Measurements from ENCODE around the gene SND1. TPM values are rescaled to one million over a fixed set of nuclear protein-coding genes. Genes with fewer than 3 reads are reported as not detected.

SND1 gene
- total and polyA plus RNA-seq, 10 donors = 61.7 to 173 (median 116) TPM

GRCh38 chr7:128019288-128019687 lies 367.3 kb downstream of the SND1 start:
- no peak overlapping the region for H3K4me3 ChIP-seq
- TF ChIP-seq POLR2A (IDR thresholded peaks at IDR 0.05) (no peak), CTCF (IDR thresholded peaks at IDR 0.05 in 8 of 11, conservative IDR thresholded peaks at IDR 0.05 in 3 of 11) (no peak), POLR2AphosphoS5 (IDR thresholded peaks at IDR 0.05) (no peak)
- H3K27ac ChIP-seq = no peak overlapping the region
- no peak for DNase-seq
- WGBS, 5 donors = 84 to 98% (median 93%) methylated on average over 3 of the region's 3 CpGs
- H3K27me3 ChIP-seq (replicated peaks in 1 of 7) = no peaks in the 10 kb centered on the region
- H3K36me3 ChIP-seq = peaks cover 0 to 89% (median 10%) of the 10 kb centered on the region in 6 donors
- H3K4me1 ChIP-seq = peaks cover 0 to 58% (median 16%) of the 10 kb centered on the region in 6 donors
- H3K9me3 ChIP-seq = no peaks in the 10 kb centered on the region
- intact Hi-C loops (cut with DNase I; ENCODE audit: low total_unique reads) = no loop called here

- Histone ChIP-seq H3K4me1 (peaks cover 0 to 67% (median 23%) of the 10 kb centered on the region in 6 donors), H3K9me3 (no peaks in the 10 kb centered on the region), H3K4me3 (no peak overlapping the region), H3K36me3 (peaks cover 0 to 89% (median 9%) of the 10 kb centered on the region in 6 donors), H3K27me3 (replicated peaks in 1 of 7) (no peaks in the 10 kb centered on the region), H3K27ac (no peak overlapping the region)
- no peak for TF ChIP-seq POLR2A (IDR thresholded peaks at IDR 0.05)
- TF ChIP-seq POLR2AphosphoS5 (IDR thresholded peaks at IDR 0.05) = no peak
- peak in 3 of 11 experiments; percentile 14 to 24 (median 19) for TF ChIP-seq CTCF (IDR thresholded peaks at IDR 0.05 in 8 of 11, conservative IDR thresholded peaks at IDR 0.05 in 3 of 11)
- no peak for DNase-seq
- 93 to 98% (median 95%) methylated on average over 6 of the region's 6 CpGs for WGBS, 5 donors
- intact Hi-C loops (cut with DNase I; ENCODE audit: low total_unique reads) = no loop called here
These were observed 368.2 kb downstream of the SND1 start for GRCh38 chr7:128020159-128020558.

- WGBS, 5 donors = 84 to 96% (median 92%) methylated on average over 2 of the region's 2 CpGs
- Histone ChIP-seq H3K4me1 (peaks cover 0 to 76% (median 31%) of the 10 kb centered on the region in 6 donors), H3K27ac (no peak overlapping the region), H3K36me3 (peaks cover 0 to 85% (median 9%) of the 10 kb centered on the region in 6 donors), H3K27me3 (replicated peaks in 1 of 7) (no peaks in the 10 kb centered on the region), H3K9me3 (no peaks in the 10 kb centered on the region), H3K4me3 (no peak overlapping the region)
- intact Hi-C loops (cut with DNase I; ENCODE audit: low total_unique reads) = no loop called here
- no peak for DNase-seq
- TF ChIP-seq POLR2AphosphoS5 (IDR thresholded peaks at IDR 0.05) (no peak), POLR2A (IDR thresholded peaks at IDR 0.05) (no peak), CTCF (IDR thresholded peaks at IDR 0.05 in 8 of 11, conservative IDR thresholded peaks at IDR 0.05 in 3 of 11) (no peak)
These were observed 369.4 kb downstream of the SND1 start for GRCh38 chr7:128021366-128021765.

- no peaks in the 10 kb centered on the region for H3K27me3 ChIP-seq (replicated peaks in 1 of 7)
- intact Hi-C loops (cut with DNase I; ENCODE audit: low total_unique reads) = no loop called here
- 69 to 90% (median 74%) methylated on average over 6 of the region's 6 CpGs for WGBS, 5 donors
- H3K27ac ChIP-seq = peak overlapping the region in 2 of 8 donors; percentile 22 to 30
- TF ChIP-seq POLR2AphosphoS5 (IDR thresholded peaks at IDR 0.05) (no peak), CTCF (IDR thresholded peaks at IDR 0.05 in 8 of 11, conservative IDR thresholded peaks at IDR 0.05 in 3 of 11) (no peak), POLR2A (IDR thresholded peaks at IDR 0.05) (no peak)
- H3K4me1 ChIP-seq = peaks cover 0 to 76% (median 35%) of the 10 kb centered on the region in 6 donors
- no peaks in the 10 kb centered on the region for H3K9me3 ChIP-seq
- no peak overlapping the region for H3K4me3 ChIP-seq
- DNase-seq = no peak
- H3K36me3 ChIP-seq = peaks cover 0 to 72% (median 9%) of the 10 kb centered on the region in 6 donors
These were observed 370.9 kb downstream of the SND1 start for GRCh38 chr7:128022631-128023532.
